GM23248 (cell line): ENCODE results near the gene MFAP4. TPM values are rescaled to one million over a fixed set of nuclear protein-coding genes. Genes with fewer than 3 reads are reported as not detected.

Source experiments
- DNase-seq: peaks from one replicate; pipeline ENCODE4 v3.0.0-alpha.2; 2015
- H2AFZ ChIP-seq: fragments of 200-600 bp; sonication (generic); 2 replicates; pipeline ENCODE4 v1.6.1; 2016; ENCODE audit warnings: antibody characterized with exemption
- H3F3A ChIP-seq: fragments of 200-600 bp; sonication (generic); 2 replicates; pipeline ENCODE4 v1.6.1; 2016; ENCODE audit warnings: mild to moderate bottlenecking, antibody characterized with exemption, mixed run types; ENCODE audit not compliant: insufficient read depth
- H3K27ac ChIP-seq: fragments of 200-600 bp; sonication (generic); 2 replicates; pipeline ENCODE4 v1.5.1; 2016; ENCODE audit warnings: mild to moderate bottlenecking
- H3K27me3 ChIP-seq: fragments of 200-600 bp; sonication (generic); replicated peaks from 2 replicates; pipeline ENCODE4 v1.6.1; 2016; ENCODE audit warnings: mild to moderate bottlenecking; ENCODE audit not compliant: insufficient read depth
- H3K36me3 ChIP-seq: fragments of 200-600 bp; sonication (generic); 2 replicates; pipeline ENCODE4 v1.6.1; 2016; ENCODE audit warnings: low read depth, mild to moderate bottlenecking
- H3K4me1 ChIP-seq: fragments of 200-600 bp; sonication (generic); 2 replicates; pipeline ENCODE4 v1.6.1; 2016; ENCODE audit warnings: mild to moderate bottlenecking; ENCODE audit not compliant: insufficient read depth
- H3K4me2 ChIP-seq: fragments of 200-600 bp; sonication (generic); one replicate; pipeline ENCODE4 v1.6.1; 2016; ENCODE audit warnings: mild to moderate bottlenecking; ENCODE audit not compliant: unreplicated experiment
- H3K4me3 ChIP-seq: fragments of 200-600 bp; sonication (generic); 2 replicates; pipeline ENCODE4 v1.5.1; 2016; ENCODE audit warnings: mild to moderate bottlenecking
- H3K79me2 ChIP-seq: fragments of 200-600 bp; sonication (generic); 2 replicates; pipeline ENCODE4 v1.6.1; 2016; ENCODE audit warnings: mild to moderate bottlenecking; ENCODE audit not compliant: insufficient read depth
- H3K9ac ChIP-seq: fragments of 200-600 bp; sonication (generic); 2 replicates; pipeline ENCODE4 v1.6.1; 2016; ENCODE audit warnings: mild to moderate bottlenecking
- H3K9me2 ChIP-seq: fragments of 200-600 bp; sonication (generic); 2 replicates; pipeline ENCODE4 v1.6.1; 2016; ENCODE audit warnings: mixed run types, mild to moderate bottlenecking, moderate library complexity; ENCODE audit not compliant: insufficient read depth
- H3K9me3 ChIP-seq: fragments of 200-600 bp; sonication (generic); one replicate; pipeline ENCODE4 v1.6.1; 2017; ENCODE audit warnings: low read depth
- H4K20me1 ChIP-seq: fragments of 200-600 bp; sonication (generic); 2 replicates; pipeline ENCODE4 v1.6.0; 2016; ENCODE audit not compliant: insufficient read depth
- EZH2 ChIP-seq: fragments of 200-600 bp; sonication (generic); IDR thresholded peaks from 2 replicates; pipeline ENCODE4 v1.6.1; 2018; ENCODE audit warnings: antibody characterized with exemption, mild to moderate bottlenecking; ENCODE audit not compliant: insufficient read depth, poor library complexity, severe bottlenecking
- EZH2phosphoT487 ChIP-seq: fragments of 200-600 bp; sonication (generic); IDR thresholded peaks from 2 replicates; pipeline ENCODE4 v1.6.1; 2018; ENCODE audit warnings: antibody characterized with exemption, moderate library complexity, mild to moderate bottlenecking, low read depth; ENCODE audit not compliant: insufficient read depth
- WGBS, 2 experiments: methylation state at CpG; one replicate each; pipeline ENCODE4 v1.1.6; 2015 to 2017; ENCODE audit warnings: low lambda C conversion rate in 2 of 2, low coverage in 1 of 2; ENCODE audit errors: missing lambda C conversion rate in 2 of 2; 5-methylcytosine and 5-hydroxymethylcytosine counted together
- in situ Hi-C: fragments of 300-500 bp; cut with MboI; formaldehyde crosslinking; loops from 2 replicates; pipeline ENCODE4 v1.15.0; 2020
- polyA plus RNA-seq: library from polyadenylated mRNA; unstranded; fragments of >200 nt; fragmentation: Nextera tagmentation; extraction: Ambion mirVana; gene quantifications from 2 replicates; pipeline ENCODE4 v1.2.1, GENCODE V29; 2016
- total RNA-seq: library from RNA; depleted of rRNA; stranded (reverse); fragments of >200 nt; shearing (Covaris generic); gene quantifications from 2 replicates; pipeline ENCODE4 v1.2.3, GENCODE V29; 2014

MFAP4 gene
- total and polyA plus RNA-seq, 2 experiments from 2014 or later = 97.8 to 156 TPM

DNA sequence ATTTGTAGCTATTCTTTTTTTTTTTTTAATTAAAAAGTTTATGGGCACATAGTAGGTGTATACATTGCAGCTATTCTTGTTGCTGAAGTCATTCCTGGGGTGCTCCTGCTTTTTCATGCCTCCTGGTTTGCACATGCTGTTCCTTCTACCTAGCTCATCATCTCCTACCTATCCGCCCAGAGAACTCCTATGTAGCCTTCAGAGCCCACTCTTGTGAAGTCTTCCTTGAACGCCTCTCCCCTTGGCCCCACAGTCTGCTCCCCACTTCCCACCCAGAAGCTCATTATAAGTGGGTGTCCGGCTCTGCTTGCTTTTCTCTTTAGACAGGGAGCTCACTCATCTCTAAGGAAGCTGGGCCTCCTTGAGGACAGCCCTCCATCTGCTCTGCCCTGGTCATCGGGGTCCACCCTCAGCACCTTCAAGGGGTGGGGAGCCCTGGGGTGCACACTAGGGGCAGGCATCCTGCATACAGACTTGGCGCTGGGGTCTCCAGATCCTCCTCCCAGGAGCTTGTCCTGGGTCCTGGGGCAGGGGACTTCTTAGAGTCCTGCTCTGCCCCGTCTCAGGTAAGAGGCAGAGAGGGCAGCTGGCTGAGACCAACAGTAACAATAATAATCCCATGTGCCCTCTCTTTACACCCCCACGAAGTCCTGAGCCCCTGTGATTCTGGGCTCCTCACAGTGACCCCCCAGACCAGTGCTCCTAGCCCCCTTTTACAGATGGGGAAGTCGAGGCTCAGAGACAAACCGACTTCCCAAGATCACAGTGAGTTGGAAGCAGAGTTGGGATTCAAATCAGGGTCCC is 21.0 kb downstream of the MFAP4 start:
- Histone ChIP-seq H3K4me2 (no peak overlapping the region), H3K4me3 (no peak overlapping the region), H3K27ac (no peak overlapping the region), H3K79me2 (no peaks in the 10 kb centered on the region), H4K20me1 (no peaks in the 10 kb centered on the region), H3K9me3 (no peaks in the 10 kb centered on the region), H3K36me3 (no peaks in the 10 kb centered on the region), H3K9me2 (no peaks in the 10 kb centered on the region), H3K4me1 (peaks cover 7% of the 10 kb centered on the region; the same call in 1 of the 2 replicates), H2AFZ (no peak overlapping the region), H3F3A (peaks cover 5% of the 10 kb centered on the region), H3K27me3 (no peaks in the 10 kb centered on the region), H3K9ac (no peak overlapping the region)
- DNase-seq = no peak
- 73 to 78% methylated on average over 9 of the region's 9 CpGs for WGBS, 2 experiments
- in situ Hi-C loops = loop anchor here (5.0 to 25.0 kb wide), 3 partner anchors 86 to 399 kb away; no protein-coding TSS in a partner anchor
- TF ChIP-seq EZH2 = no peak
- TF ChIP-seq EZH2phosphoT487 = no peak

DNA sequence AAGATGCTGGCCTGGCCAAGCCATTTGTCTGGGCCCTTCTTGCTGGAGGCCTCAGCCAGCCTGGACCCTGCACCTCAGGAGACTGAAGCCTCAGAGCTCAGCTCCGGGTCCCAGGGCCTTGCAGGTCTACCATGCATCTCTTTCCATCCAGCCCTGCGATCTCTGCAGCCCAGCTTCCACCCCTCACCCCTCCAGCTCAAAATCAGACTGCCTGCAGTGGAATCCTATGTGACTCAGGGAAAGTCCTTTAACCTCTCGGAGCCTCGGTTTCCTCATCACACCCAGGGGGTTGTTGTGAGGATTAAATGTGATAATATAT is 21.5 kb downstream of the MFAP4 start:
- in situ Hi-C loops = loop anchor here (5.0 to 25.0 kb wide), 3 partner anchors 87 to 399 kb away; no protein-coding TSS in a partner anchor
- no peak for DNase-seq

DNA sequence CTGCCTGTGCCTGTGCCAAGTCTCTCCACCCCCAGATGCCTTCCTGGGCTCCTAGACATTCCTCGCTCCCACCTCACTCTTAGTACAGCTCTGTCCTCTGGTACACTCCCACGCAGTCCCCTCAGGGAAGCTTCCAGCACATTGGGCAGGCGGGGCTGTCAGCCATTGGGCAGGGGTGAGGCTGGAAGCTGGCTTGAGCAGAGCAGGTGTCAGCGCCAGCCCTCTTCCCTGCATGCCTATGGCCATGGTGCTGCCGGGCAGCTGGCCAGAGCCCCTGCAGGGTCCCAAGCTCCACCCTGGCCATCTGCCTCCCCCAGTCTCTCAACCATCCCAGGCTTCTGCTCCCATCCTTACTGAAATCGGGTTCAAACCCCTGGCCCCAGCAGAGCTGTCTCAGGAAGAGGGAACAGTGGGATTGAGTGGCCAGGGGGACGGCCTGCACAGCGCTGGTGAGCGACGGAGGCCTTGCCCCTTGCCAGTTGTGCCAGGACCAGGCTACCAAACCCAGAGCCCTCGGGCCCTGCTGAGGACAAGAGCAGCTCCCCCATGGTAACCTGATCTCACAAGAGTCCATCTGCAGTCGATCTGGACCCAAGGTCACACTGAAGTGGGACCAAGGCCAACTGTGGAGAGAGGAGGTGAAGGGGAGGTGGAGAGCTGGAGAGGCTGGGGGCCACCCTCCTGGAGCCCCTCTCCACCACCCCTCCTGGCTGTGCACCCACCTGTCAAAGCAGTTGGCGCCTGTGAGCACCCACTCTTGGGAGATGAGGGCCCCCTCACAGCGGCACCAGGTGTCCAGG is 22.1 kb downstream of the MFAP4 start:
- WGBS, 2 experiments = 76 to 79% methylated on average over 14 of the region's 14 CpGs
- Histone ChIP-seq H3K79me2 (no peaks in the 10 kb centered on the region), H3K4me3 (no peak overlapping the region), H3K9me2 (no peaks in the 10 kb centered on the region), H2AFZ (no peak overlapping the region), H3K9ac (no peak overlapping the region), H3K9me3 (no peaks in the 10 kb centered on the region), H3K4me1 (peaks cover 7% of the 10 kb centered on the region; the same call in 1 of the 2 replicates), H3K27ac (no peak overlapping the region), H3K27me3 (no peaks in the 10 kb centered on the region), H3K4me2 (no peak overlapping the region), H4K20me1 (no peaks in the 10 kb centered on the region), H3F3A (peaks cover 5% of the 10 kb centered on the region), H3K36me3 (no peaks in the 10 kb centered on the region)
- in situ Hi-C loops = loop anchor here (5.0 to 25.0 kb wide), 3 partner anchors 87 to 400 kb away; no protein-coding TSS in a partner anchor
- DNase-seq = peak; percentile 51
- no peak for TF ChIP-seq EZH2phosphoT487
- no peak for TF ChIP-seq EZH2

More for the DNA sequence above, 21.5 kb downstream of the MFAP4 start:
- H3K4me1 ChIP-seq = peaks cover 7% of the 10 kb centered on the region; the same call in 1 of the 2 replicates
- H2AFZ ChIP-seq = no peak overlapping the region
- no peak overlapping the region for H3K9ac ChIP-seq
- peaks cover 5% of the 10 kb centered on the region for H3F3A ChIP-seq
- H3K36me3 ChIP-seq = no peaks in the 10 kb centered on the region
- H3K9me2 ChIP-seq = no peaks in the 10 kb centered on the region
- 78 to 86% methylated on average over 4 of the region's 4 CpGs for WGBS, 2 experiments
- TF ChIP-seq EZH2phosphoT487 (no peak), EZH2 (no peak)
- H3K4me2 ChIP-seq = no peak overlapping the region
- no peaks in the 10 kb centered on the region for H4K20me1 ChIP-seq
- H3K27ac ChIP-seq = no peak overlapping the region
- no peak overlapping the region for H3K4me3 ChIP-seq
- H3K79me2 ChIP-seq = no peaks in the 10 kb centered on the region
- no peaks in the 10 kb centered on the region for H3K9me3 ChIP-seq
- H3K27me3 ChIP-seq = no peaks in the 10 kb centered on the region

DNA sequence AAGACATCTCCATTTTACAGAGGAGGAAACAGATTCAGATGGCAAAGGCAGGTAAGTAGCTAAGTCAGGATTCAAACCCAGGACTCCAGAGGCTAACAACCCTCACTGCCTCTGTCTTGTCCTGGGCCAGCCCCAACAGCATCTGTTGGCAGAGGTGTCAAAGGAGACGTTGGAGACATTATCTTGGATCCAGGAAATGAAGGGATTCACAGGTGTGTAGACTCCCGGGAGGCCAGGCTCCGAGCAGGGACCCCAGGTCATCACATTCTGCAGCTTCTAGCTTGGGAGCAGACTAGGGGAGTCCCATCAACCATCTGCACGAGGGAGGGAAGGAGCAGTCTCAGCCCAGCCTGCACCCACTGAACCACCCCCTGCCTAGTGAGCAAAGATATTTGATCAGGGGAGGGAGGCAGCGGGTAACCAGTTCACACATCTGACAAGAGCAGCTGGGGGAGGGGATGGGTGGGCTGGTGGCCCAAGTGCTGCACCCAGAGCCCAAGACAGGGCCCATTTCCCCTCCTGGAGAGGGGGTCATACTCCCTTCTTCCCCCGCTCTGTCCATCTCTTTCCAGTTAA is 23.4 kb downstream of the MFAP4 start:
- H3K4me2 ChIP-seq = no peak overlapping the region
- WGBS, 2 experiments = 62 to 65% methylated on average over 6 of the region's 6 CpGs
- in situ Hi-C loops = loop anchor here (10.0 to 25.0 kb wide), 2 partner anchors 299 to 401 kb away; no protein-coding TSS in a partner anchor

More for the DNA sequence above, 23.4 kb downstream of the MFAP4 start:
- Histone ChIP-seq H4K20me1 (no peaks in the 10 kb centered on the region), H3K27ac (no peak overlapping the region), H3K4me1 (peaks cover 7% of the 10 kb centered on the region; the same call in 1 of the 2 replicates), H3K79me2 (no peaks in the 10 kb centered on the region), H3F3A (peaks cover 4% of the 10 kb centered on the region), H2AFZ (no peak overlapping the region), H3K27me3 (no peaks in the 10 kb centered on the region), H3K9me2 (no peaks in the 10 kb centered on the region), H3K4me3 (no peak overlapping the region), H3K9me3 (no peaks in the 10 kb centered on the region), H3K36me3 (no peaks in the 10 kb centered on the region), H3K9ac (no peak overlapping the region)
- TF ChIP-seq EZH2phosphoT487 = no peak
- TF ChIP-seq EZH2 = no peak
- no peak for DNase-seq
